Stimulated activated CD8-positive, alpha-beta memory T cell treated with anti-CD3 and anti-CD28 coated beads, Interleukin-12 subunit alpha, Interleukin-12 subunit beta, amount 100 ng/mL, for 4 hours (primary cell): ENCODE measurements around the gene SLC23A3.

ENCODE experiments used
- DNase-seq: peaks from one replicate; pipeline ENCODE4 v3.0.0-alpha.2; 2020; ENCODE audit warnings: low read depth

The SLC23A3 gene

GRCh38 chr2:219175928-219176817 lies 6.3 kb upstream of the SLC23A3 start:
- peak; percentile 12 for DNase-seq

DNA sequence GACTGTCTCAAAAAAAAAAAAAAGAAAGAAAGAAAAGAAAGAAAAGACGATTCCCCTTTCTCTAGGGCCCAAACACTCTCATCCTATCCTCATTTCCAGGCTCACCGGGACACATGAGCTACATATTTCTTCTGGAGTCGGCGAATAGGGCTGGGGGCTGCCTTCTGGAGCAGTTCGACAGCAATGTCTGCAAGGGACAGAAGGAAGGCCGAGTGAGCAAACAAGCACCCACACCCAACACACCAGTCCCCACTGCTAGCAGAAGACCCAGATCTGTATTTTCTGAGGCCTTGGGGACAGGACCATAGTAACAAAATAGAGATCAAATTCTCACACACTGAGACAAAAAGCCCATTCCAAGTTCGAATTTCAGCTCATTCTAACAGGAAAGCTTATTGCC lies 5.7 kb upstream of the SLC23A3 start:
- no peak for DNase-seq

GRCh38 chr2:219174801-219175200 lies 5.0 kb upstream of the SLC23A3 start:
- no peak for DNase-seq

DNA sequence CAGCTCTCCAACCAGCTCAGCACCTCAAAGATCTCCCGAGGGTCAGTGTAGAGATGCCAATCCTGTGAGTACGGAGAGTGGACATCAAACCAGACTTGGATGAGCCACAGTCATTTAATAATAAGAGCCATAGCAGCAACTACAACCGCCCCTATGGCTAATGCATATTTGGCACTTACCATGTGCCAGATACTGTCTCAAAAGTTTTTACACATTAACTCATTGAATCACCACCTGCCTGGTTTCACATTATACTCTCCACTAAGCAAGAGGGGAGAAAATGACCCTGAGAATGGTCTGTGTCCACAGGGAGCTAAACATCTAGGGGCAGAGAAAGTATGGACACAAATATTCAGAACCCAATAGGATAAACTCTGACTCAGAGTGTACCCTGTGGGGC lies 4.3 kb upstream of the SLC23A3 start:
- DNase-seq, result no peak

DNA sequence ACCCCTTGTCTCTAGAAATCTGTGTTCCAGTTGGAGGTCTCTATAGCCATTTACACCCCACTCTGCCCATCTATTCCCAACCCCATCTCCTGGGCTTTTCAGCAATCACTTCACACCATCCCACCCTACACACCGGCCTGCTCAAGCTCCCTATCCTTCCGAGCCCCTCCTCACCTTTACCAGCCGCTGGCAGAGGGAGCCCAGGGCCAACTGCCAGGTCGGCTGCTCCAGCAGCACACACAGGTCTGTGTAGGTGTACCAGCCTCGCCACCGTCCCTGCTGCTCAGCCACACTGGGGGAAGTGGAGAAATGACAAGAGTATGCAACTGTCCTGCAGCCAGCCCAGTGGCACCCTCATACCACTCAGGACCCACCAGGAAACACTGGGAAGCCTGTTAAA lies 3.3 kb upstream of the SLC23A3 start:
- no peak for DNase-seq

GRCh38 chr2:219172231-219173154 lies 2.7 kb upstream of the SLC23A3 start:
- DNase-seq, result no peak

DNA sequence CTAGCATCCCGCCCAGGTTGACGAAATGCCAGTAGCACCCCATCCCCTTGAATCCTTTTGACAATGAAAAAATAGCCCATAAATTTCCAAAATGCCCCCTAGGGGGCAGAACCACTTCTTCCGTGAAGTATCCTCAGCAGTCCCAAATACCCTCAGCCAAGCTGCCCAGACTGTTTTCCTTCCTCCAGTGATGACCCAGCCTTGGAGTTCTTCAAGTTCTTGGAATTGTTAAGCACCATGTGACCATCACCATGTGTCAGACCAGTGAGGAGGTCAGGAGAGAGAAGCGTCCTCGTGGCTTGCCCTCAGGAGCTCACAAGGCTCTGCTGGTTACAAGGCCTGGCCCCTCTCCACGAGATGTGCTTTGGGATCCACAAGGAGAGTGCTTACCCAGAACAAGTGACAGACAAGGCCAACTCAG lies 1.4 kb upstream of the SLC23A3 start:
- DNase-seq, result no peak

DNA sequence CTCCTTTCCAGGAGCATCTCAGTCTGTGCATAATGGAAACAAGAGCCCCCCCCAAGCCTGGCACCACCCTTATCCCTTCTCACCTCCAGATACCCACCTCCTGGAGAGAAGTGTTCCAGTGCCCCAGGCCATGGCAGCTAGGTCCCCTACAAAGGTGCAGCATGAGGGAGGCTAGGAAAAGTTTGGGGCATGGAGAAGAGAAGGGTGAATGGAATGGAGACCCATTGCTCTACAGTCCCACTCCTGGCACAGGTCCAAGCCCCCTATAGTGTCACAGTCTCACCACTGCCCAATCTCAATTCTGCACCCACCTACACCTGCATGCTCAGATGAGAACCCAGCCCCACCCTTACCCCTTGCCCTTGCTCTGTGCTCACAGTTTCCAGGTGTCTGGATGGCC lies 897 bp downstream of the SLC23A3 start:
- no peak for DNase-seq

DNA sequence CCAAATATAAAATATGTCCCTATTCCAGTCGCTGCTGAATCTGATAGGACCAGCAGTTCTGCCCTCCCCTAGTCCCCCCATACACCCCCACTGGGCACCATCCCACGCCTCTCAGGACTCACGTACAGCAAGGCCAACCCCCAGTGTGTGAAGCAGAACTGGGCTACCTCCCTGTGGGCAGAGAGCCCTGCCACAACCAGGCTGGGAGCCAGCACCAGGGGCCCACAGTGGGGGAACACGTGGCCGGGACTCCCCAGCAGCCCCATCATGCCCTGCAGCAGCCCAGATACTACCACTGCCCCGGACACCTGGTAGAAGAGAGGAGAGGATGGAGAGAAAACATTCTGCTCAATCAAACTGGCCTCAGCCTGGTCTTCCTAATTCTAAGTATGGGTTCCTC lies 1.3 kb downstream of the SLC23A3 start:
- no peak for DNase-seq

DNA sequence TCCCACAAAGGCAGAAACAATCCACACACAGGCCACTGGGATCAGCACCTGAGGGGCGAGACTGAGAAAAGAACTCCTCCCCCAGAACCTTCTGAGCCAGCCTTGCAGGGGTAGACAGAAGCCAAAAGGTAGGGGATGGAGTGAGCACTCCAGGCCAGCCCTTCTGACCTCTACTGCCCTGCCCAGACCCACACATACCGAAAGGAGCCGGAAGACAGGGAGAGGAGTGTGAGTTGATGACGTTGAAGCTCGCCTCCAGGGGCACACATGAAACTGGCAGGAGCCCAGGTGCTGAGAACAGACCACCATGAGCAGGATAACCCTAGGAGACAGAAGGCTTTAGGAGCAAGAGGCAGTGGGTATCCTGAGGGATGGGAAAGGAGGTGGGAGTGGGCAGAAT lies 1.8 kb downstream of the SLC23A3 start:
- no peak for DNase-seq

- no peak for DNase-seq
These were observed 4.5 kb downstream of the SLC23A3 start for GRCh38 chr2:219165058-219165911.

DNA sequence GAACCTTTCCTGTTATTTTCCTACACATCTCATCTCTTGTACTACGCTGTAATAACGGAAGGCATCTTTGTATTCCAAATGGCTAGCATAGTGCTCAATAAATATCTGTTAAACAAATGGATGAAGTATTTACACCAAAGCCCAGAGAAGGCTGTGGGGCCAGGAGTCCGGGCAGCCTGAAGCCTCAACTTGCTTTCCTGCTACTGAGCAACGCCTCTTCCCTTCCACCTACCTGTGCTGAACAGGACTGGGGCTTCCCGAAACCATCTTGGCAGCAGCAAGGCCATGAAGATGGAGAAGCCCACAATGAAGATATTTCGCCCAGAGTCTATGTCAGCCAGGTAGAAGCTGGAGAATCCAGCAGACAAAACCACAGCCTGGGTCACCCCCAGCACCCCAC lies 6.7 kb downstream of the SLC23A3 start:
- no peak for DNase-seq

GRCh38 chr2:219161097-219161496 lies 8.7 kb downstream of the SLC23A3 start:
- DNase-seq, result no peak

- peak; percentile 89 for DNase-seq
These were observed 9.4 kb downstream of the SLC23A3 start, which contains the start of gene NHEJ1 for GRCh38 chr2:219160186-219161017. Gene NHEJ1, minus strand, starts transcription at chr2:219160815. Its CDS starts 2,453 bp downstream, at chr2:219158362.

- no peak for DNase-seq
These were observed 10.1 kb downstream of the SLC23A3 start for GRCh38 chr2:219159771-219160185.

DNA sequence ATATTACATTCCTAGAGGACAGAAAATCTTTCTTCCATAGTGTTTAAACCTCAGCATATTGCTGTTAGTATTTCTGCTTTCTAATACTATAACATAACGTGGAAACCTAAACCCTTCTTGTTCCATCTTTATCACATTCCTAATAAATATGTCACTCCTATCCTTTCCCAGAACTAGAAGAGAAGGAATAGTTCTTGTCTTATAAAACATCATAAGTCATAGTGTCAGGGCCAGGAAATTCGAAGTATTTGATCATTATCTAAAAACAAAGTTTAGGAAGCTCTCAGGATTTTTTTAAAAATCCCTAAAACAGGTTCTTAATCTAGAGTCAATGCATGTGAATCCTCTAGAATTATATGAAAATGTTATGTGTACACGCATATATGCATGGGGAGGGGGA lies 11.2 kb downstream of the SLC23A3 start:
- no peak for DNase-seq

DNA sequence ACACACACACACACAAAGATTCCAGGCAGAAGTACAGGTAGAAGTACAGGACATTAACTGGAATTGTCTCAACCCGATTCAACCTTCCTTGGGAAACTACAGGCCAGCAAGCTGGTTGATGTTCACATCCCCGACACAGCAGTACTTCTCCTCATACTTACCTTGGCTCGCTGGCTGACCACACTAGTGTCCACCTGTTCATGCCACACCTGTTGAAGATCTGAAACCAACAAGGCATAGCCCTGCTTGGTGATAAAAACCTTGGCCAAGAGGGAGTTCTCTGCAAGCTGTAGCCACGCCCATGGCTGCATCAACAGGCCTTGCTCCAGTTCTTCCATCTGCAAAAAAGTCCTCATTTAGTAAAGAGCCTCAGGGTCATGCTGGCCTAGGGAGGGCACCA lies 11.8 kb downstream of the SLC23A3 start:
- no peak for DNase-seq

- no peak for DNase-seq
These were observed 12.4 kb downstream of the SLC23A3 start for GRCh38 chr2:219157396-219157795.

DNA sequence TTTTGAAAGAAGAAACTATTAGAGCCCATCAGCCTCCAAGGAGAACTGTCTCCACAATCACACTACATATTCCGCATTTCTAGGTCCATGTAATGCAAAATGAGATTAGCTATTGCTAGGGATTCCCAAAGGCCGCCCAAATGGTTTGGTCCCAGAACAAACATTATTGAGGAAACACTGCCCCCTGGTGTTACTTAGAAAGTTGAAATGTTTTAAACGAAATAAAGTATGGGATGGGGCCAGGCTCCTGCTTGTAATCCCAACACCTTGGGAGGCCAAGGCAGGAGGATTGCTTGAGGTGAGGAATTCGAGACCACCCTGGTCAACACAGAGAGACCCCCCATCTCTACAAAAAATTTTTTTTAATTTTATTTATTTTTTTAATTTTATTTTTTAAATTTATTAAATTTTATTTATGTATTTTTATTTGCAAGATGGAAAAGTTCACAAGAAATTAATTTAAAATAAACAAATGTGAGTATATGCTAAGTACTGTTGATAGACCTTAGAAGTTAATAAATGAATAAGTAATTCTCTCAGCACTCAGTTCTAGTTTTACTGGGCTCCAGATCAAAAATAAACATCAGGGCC lies 14.7 kb downstream of the SLC23A3 start:
- DNase-seq, result no peak

- DNase-seq, result no peak
These were observed 20.2 kb downstream of the SLC23A3 start for GRCh38 chr2:219149667-219150066.

DNA sequence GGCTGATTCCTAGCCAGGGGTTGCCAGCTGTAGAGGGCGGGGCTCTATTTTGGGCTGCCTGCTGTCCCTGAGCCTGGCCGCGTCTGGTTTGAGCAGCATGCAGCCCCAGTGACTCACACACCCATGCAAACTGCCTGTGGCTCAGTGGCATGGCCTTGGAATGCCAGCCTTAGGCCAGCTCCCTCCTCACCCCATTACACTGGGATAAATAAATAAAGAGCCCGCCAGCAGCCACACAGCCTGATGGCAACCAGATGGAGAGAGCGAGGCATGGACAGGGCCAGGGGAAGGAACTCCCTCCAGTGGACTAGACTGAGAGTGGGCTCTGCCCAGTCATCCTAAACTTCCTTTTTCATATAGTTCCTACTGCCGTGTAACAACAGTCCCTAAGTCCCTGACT lies 27.5 kb downstream of the SLC23A3 start:
- DNase-seq, result no peak
